Neuronal stem cell (in vitro differentiated cells): ENCODE data around the gene APPBP2.

Experiments used
- DNase-seq: peaks from one replicate; pipeline ENCODE4 v3.0.0-alpha.2; 2013; ENCODE audit warnings: low spot score
- H2AFZ ChIP-seq: one replicate; pipeline ENCODE4 v1.6.1; 2013; ENCODE audit warnings: mild to moderate bottlenecking, low read length, inconsistent platforms
- H2AK5ac ChIP-seq: 2 replicates; pipeline ENCODE4 v1.6.1; 2013; ENCODE audit warnings: low read depth, mild to moderate bottlenecking, inconsistent platforms, low read length, moderate library complexity, mixed read lengths
- H2BK120ac ChIP-seq: 2 replicates; pipeline ENCODE4 v1.6.1; 2013; ENCODE audit warnings: low read depth, mild to moderate bottlenecking, inconsistent platforms, low read length, moderate library complexity, mixed read lengths
- H2BK12ac ChIP-seq: one replicate; pipeline ENCODE4 v1.6.1; 2013; ENCODE audit warnings: low read length, inconsistent platforms
- H2BK15ac ChIP-seq: 2 replicates; pipeline ENCODE4 v1.6.1; 2013; ENCODE audit warnings: mild to moderate bottlenecking, low read length, inconsistent platforms, mixed read lengths
- H2BK5ac ChIP-seq: one replicate; pipeline ENCODE4 v1.6.1; 2013; ENCODE audit warnings: inconsistent platforms, mild to moderate bottlenecking, low read length, moderate library complexity
- H3K14ac ChIP-seq: one replicate; pipeline ENCODE4 v1.6.1; 2013; ENCODE audit warnings: low read length, inconsistent platforms
- H3K18ac ChIP-seq: 2 replicates; pipeline ENCODE4 v1.6.1; 2013; ENCODE audit warnings: low read length, inconsistent platforms
- H3K23ac ChIP-seq: 2 replicates; pipeline ENCODE4 v1.6.1; 2013; ENCODE audit warnings: low read depth, mild to moderate bottlenecking, mixed read lengths, low read length, inconsistent platforms; ENCODE audit not compliant: poor library complexity
- H3K27ac ChIP-seq: replicated peaks from 3 replicates; pipeline ENCODE4 v1.5.1; 2013; ENCODE audit warnings: low read length, inconsistent platforms
- H3K27me3 ChIP-seq, 3 experiments: 2 replicates each; pipeline ENCODE4 v1.6.1; 2013; ENCODE audit warnings: low read length in 3 of 3, mild to moderate bottlenecking in 2 of 3, inconsistent platforms in 1 of 3, low read depth in 1 of 3, mixed read lengths in 1 of 3, moderate library complexity in 1 of 3; ENCODE audit not compliant: control insufficient read depth in 3 of 3, insufficient read depth in 3 of 3
- H3K36me3 ChIP-seq, 2 donors: replicated peaks in 1 of 2; 2 replicates each; pipeline ENCODE4 v1.6.1; 2013; ENCODE audit warnings: low read length in 2 of 2; ENCODE audit not compliant: control insufficient read depth in 2 of 2, insufficient read depth in 2 of 2
- H3K4ac ChIP-seq: 2 replicates; pipeline ENCODE4 v1.6.1; 2013; ENCODE audit warnings: inconsistent platforms, mild to moderate bottlenecking, low read length, moderate library complexity
- H3K4me1 ChIP-seq, 2 donors: 1 replicate in 1 of 2; 2 replicates in 1 of 2; pipeline ENCODE4 v1.6.1; 2013; ENCODE audit warnings: low read length in 2 of 2, low read depth in 1 of 2; ENCODE audit not compliant: control insufficient read depth in 2 of 2, insufficient read depth in 1 of 2
- H3K4me2 ChIP-seq: one replicate; pipeline ENCODE4 v1.6.1; 2013; ENCODE audit warnings: mild to moderate bottlenecking, low read length, inconsistent platforms; ENCODE audit not compliant: insufficient read depth, poor library complexity, severe bottlenecking
- H3K4me3 ChIP-seq, 2 donors: 2 replicates each; pipeline ENCODE4 v1.5.1; 2013; ENCODE audit warnings: low read length in 2 of 2, mild to moderate bottlenecking in 2 of 2, inconsistent platforms in 1 of 2, moderate library complexity in 1 of 2
- H3K79me1 ChIP-seq: one replicate; pipeline ENCODE4 v1.6.1; 2013; ENCODE audit warnings: low read depth, mild to moderate bottlenecking, inconsistent platforms, low read length, moderate library complexity
- H3K9ac ChIP-seq: one replicate; pipeline ENCODE4 v1.6.1; 2013; ENCODE audit warnings: mild to moderate bottlenecking, low read depth, low read length, inconsistent platforms; ENCODE audit not compliant: poor library complexity
- H3K9me3 ChIP-seq, 2 donors: replicated peaks in 1 of 2; 2 replicates each; pipeline versions ENCODE3 to v1.6.1; 2013; ENCODE audit warnings: low read length in 2 of 2, mild to moderate bottlenecking in 2 of 2, inconsistent platforms in 1 of 2, low read depth in 1 of 2, mixed read lengths in 1 of 2, moderate library complexity in 1 of 2; ENCODE audit not compliant: control insufficient read depth in 2 of 2, insufficient read depth in 1 of 2
- H4K8ac ChIP-seq: one replicate; pipeline ENCODE4 v1.6.1; 2013; ENCODE audit warnings: low read depth, mild to moderate bottlenecking, inconsistent platforms, low read length, moderate library complexity
- H4K91ac ChIP-seq: one replicate; pipeline ENCODE4 v1.6.1; 2013; ENCODE audit warnings: low read length, low read depth, mild to moderate bottlenecking, inconsistent platforms; ENCODE audit not compliant: poor library complexity
- WGBS, 2 donors: extraction: QIAGEN DNeasy Blood & Tissue Kit; methylation state at CpG; one replicate each; pipeline ENCODE4 v1.1.7; 2013; ENCODE audit warnings: missing lambda C conversion rate in 2 of 2, mixed read lengths in 1 of 2; ENCODE audit not compliant: insufficient read length in 2 of 2, insufficient replicate concordance in 1 of 2; ENCODE audit errors: extremely low coverage in 2 of 2; 5-methylcytosine and 5-hydroxymethylcytosine counted together

The APPBP2 gene

GRCh38 chr17:60451965-60452364 lies 74.1 kb downstream of the APPBP2 start:
- peaks cover 6 to 96% of the 10 kb centered on the region in 2 donors for H3K36me3 ChIP-seq
- H4K8ac ChIP-seq, result no peak overlapping the region
- no peak overlapping the region for H3K27ac ChIP-seq
- H4K91ac ChIP-seq, result no peak overlapping the region
- H3K27me3 ChIP-seq, result no peaks in the 10 kb centered on the region
- H3K9me3 ChIP-seq, result peaks cover 0 to 10% of the 10 kb centered on the region in 2 donors
- no peak overlapping the region for H3K14ac ChIP-seq
- no peak overlapping the region for H2AFZ ChIP-seq
- H2AK5ac ChIP-seq, result no peak overlapping the region
- no peaks in the 10 kb centered on the region for H3K4me1 ChIP-seq
- no peak overlapping the region for H3K18ac ChIP-seq
- no peak overlapping the region for H3K23ac ChIP-seq
- no peak overlapping the region for H2BK12ac ChIP-seq
- no peak overlapping the region for H2BK120ac ChIP-seq
- H3K4me2 ChIP-seq, result no peak overlapping the region
- H2BK5ac ChIP-seq, result no peak overlapping the region
- H3K9ac ChIP-seq, result no peak overlapping the region
- no peak overlapping the region for H3K4ac ChIP-seq
- no peak overlapping the region for H3K4me3 ChIP-seq
- H2BK15ac ChIP-seq, result no peak overlapping the region
- no peaks in the 10 kb centered on the region for H3K79me1 ChIP-seq
- DNase-seq, result no peak

- no peak overlapping the region for H3K14ac ChIP-seq
- peaks cover 4 to 96% of the 10 kb centered on the region in 2 donors for H3K36me3 ChIP-seq
- no peak overlapping the region for H3K9ac ChIP-seq
- no CpG with 5 or more reads among the region's 1 CpG for WGBS, 2 donors
- no peak overlapping the region for H3K4ac ChIP-seq
- no peak overlapping the region for H3K23ac ChIP-seq
- H2BK120ac ChIP-seq, result no peak overlapping the region
- no peak overlapping the region for H2BK5ac ChIP-seq
- H2AFZ ChIP-seq, result no peak overlapping the region
- H3K27me3 ChIP-seq, result no peaks in the 10 kb centered on the region
- H4K91ac ChIP-seq, result no peak overlapping the region
- no peak overlapping the region for H3K27ac ChIP-seq
- no peak overlapping the region for H4K8ac ChIP-seq
- H3K4me3 ChIP-seq, result no peak overlapping the region
- DNase-seq, result no peak
- H2BK15ac ChIP-seq, result no peak overlapping the region
- H3K79me1 ChIP-seq, result no peaks in the 10 kb centered on the region
- H3K9me3 ChIP-seq, result peaks cover 0 to 1% of the 10 kb centered on the region in 2 donors
- H2BK12ac ChIP-seq, result no peak overlapping the region
- H3K4me1 ChIP-seq, result no peaks in the 10 kb centered on the region
- no peak overlapping the region for H3K18ac ChIP-seq
- no peak overlapping the region for H3K4me2 ChIP-seq
- no peak overlapping the region for H2AK5ac ChIP-seq
Measured at GRCh38 chr17:60451071-60451470, 75.0 kb downstream of the APPBP2 start.

- peaks cover 0 to 3% of the 10 kb centered on the region in 2 donors for H3K4me1 ChIP-seq
- H3K36me3 ChIP-seq, result peaks cover 3 to 92% of the 10 kb centered on the region in 2 donors
- no peak overlapping the region for H2AFZ ChIP-seq
- H3K23ac ChIP-seq, result no peak overlapping the region
- H3K14ac ChIP-seq, result no peak overlapping the region
- H4K8ac ChIP-seq, result no peak overlapping the region
- no peak overlapping the region for H3K4me2 ChIP-seq
- DNase-seq, result no peak
- no peaks in the 10 kb centered on the region for H3K79me1 ChIP-seq
- H2AK5ac ChIP-seq, result no peak overlapping the region
- no peak overlapping the region for H2BK15ac ChIP-seq
- H3K9me3 ChIP-seq, result no peaks in the 10 kb centered on the region
- no peak overlapping the region for H3K27ac ChIP-seq
- no peak overlapping the region for H2BK12ac ChIP-seq
- H3K18ac ChIP-seq, result no peak overlapping the region
- WGBS, 2 donors, result no CpG with 5 or more reads among the region's 8 CpGs
- no peaks in the 10 kb centered on the region for H3K27me3 ChIP-seq
- no peak overlapping the region for H3K9ac ChIP-seq
- H2BK120ac ChIP-seq, result no peak overlapping the region
- no peak overlapping the region for H3K4me3 ChIP-seq
- no peak overlapping the region for H4K91ac ChIP-seq
- H3K4ac ChIP-seq, result no peak overlapping the region
- H2BK5ac ChIP-seq, result no peak overlapping the region
Measured at GRCh38 chr17:60447375-60447774, 78.7 kb downstream of the APPBP2 start.

GRCh38 chr17:60445144-60445543 lies 80.9 kb downstream of the APPBP2 start:
- no peaks in the 10 kb centered on the region for H3K27me3 ChIP-seq
- peaks cover 0 to 6% of the 10 kb centered on the region in 2 donors for H3K4me1 ChIP-seq
- no peak overlapping the region for H4K91ac ChIP-seq
- H3K9me3 ChIP-seq, result peaks cover 0 to 2% of the 10 kb centered on the region in 2 donors
- no peak overlapping the region for H3K18ac ChIP-seq
- no peak for DNase-seq
- no peak overlapping the region for H3K27ac ChIP-seq
- H3K36me3 ChIP-seq, result peaks cover 3 to 70% of the 10 kb centered on the region in 2 donors
- no peak overlapping the region for H3K9ac ChIP-seq
- no peak overlapping the region for H3K14ac ChIP-seq
- H2AFZ ChIP-seq, result no peak overlapping the region
- no peak overlapping the region for H2BK5ac ChIP-seq
- no peak overlapping the region for H3K4me3 ChIP-seq
- no peak overlapping the region for H3K23ac ChIP-seq
- H2AK5ac ChIP-seq, result no peak overlapping the region
- no peak overlapping the region for H3K4me2 ChIP-seq
- no peak overlapping the region for H2BK120ac ChIP-seq
- no peak overlapping the region for H4K8ac ChIP-seq
- H3K79me1 ChIP-seq, result no peaks in the 10 kb centered on the region
- H2BK15ac ChIP-seq, result no peak overlapping the region
- H2BK12ac ChIP-seq, result no peak overlapping the region
- H3K4ac ChIP-seq, result no peak overlapping the region
